GM19025 (cell line): ENCODE data around the gene OR7A17.

Experiments
- ATAC-seq: cut with Tn5 transposase; IDR thresholded peaks from one replicate; pipeline ENCODE4 v1.9.1; 2021; ENCODE audit warnings: mild to moderate bottlenecking, low read depth, moderate library complexity; ENCODE audit not compliant: unreplicated experiment

OR7A17 gene

DNA sequence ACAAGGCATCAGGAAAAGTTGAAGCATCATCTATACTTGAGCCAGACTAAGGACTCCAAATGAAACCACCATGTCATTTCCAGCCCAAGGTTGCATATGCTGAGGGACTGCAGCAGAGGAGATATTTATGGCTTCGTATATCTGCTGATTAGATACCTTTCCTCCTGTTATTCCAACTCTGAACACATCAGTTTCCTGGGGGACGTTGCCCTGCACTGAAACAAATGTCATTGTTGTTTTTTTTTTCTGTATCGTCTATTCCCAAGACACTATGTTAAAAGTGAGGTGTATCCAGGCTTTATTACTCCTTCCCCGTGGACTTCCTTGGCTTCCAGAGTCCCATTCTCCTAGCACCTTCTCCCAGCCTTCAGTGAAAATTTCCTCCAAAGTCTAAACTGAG lies at the start of gene OR7A17:
OR7A17 (minus strand) TSS at position 101 of the 400 bp plus-strand sequence. CDS start 4,777 bp downstream, outside the sequence.
- no peak for ATAC-seq

DNA sequence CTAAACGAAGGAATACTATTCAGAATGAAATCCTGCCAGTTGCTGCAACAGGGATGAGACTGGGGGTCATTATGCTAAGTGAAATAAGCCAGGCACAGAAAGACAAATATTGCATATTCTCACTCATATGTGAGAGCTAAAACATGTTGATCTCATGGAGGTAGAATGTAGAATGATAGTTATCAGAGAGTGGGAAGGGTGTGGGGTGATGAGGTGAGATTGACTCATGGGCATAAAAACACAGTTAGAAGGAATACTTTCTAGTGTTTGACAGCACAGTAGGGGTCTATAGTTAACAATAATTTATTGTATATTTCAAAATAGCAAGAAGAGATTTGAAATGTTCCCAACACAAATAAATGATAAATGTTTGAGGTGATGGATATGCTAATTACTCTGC lies 47.6 kb upstream of the OR7A17 start:
- ATAC-seq: no peak

DNA sequence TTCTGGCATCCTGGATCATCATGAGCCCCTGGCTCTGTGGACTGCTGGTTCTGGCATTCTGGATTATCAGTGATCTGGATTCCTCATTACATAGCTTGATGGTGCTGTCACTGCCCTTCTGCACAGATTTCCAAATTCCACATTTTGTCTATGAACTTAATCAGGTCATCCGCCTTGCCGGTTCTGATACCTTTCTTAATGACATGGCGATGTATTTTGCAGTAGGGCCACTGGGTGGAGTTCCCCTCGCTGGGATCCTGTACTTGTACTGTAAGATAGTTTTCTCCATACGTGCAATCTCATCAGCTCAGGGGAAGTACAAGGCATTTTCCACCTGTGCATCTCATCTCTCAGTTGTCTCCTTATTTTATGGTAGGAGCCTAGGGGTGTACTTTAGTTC lies 30.9 kb upstream of the OR7A17 start:
- ATAC-seq: no peak

DNA sequence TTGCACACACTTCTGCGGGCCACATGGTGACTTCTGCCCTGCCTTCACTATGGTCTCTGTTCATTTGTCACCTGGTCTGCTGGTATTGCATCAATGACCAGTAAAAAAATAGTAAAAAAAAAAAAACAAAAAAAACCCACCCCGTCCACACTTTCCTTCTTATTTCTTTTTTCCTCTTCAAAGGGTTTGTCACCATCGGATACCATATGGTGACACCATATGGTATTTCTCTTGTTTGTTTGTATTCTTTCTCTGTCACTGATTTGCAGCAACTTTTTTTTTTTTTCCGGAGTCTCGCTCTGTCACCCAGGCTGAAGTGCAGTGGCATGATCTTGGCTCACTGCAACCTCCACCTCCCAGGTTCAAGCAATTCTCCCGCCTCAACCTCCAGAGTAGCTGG lies 29.2 kb upstream of the OR7A17 start:
- ATAC-seq: no peak

- ATAC-seq: no peak
Measured at GRCh38 chr19:14906711-14907110, 20.8 kb upstream of the OR7A17 start.

GRCh38 chr19:14901675-14902260 lies 15.8 kb upstream of the OR7A17 start:
- ATAC-seq: no peak

- no peak for ATAC-seq
Measured at GRCh38 chr19:14890643-14891379, 4.9 kb upstream of the OR7A17 start.

GRCh38 chr19:14889994-14890642 lies 4.2 kb upstream of the OR7A17 start:
- ATAC-seq: no peak

DNA sequence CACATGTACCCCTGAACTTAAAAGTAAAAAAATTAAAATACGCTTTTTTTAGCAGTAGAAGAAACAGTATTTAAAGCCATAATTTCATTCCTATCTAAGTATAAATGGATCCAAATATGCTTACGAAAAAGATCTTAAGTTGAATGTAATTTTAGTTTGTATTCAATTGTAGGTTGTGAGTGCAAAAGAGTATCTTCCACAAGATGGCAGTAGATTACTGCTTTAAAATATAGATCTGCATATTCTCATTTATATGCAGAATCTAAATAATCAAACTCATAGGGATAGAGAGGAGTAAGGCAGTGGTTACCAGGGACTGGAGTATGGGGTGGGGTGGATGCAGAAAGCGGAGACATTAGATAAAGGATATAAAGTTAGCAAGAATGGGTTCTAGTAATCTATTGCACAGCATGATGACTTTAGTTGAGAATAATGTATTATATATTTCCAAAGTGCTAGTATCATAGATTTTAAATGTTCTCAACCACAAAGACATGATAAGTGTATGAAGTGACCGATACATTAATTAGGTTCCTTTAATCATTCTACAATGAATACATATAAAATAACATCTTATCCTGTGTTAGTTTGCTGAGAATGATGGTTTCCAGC lies 14.2 kb downstream of the OR7A17 start:
- ATAC-seq: no peak

DNA sequence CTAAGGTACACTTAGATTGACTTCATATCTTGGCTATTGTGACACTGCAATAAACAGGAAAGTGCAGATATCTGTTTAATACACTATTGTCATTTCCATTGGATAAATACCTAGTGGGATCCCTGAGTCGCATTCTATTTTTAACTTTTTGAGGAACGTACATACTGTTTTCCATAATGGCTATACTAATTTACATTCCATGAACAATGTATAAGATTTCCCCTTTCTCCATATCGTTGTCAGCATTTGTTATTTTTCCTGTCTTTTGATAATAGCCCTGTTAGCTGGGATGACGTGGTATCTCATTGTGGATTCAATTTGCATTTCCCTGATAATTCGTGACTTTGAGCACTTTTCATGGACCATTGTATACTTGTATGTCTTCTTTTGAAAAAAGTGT lies 17.4 kb downstream of the OR7A17 start:
- no peak for ATAC-seq

GRCh38 chr19:14848822-14849221 lies 37.1 kb downstream of the OR7A17 start, which contains the start of gene OR7A10:
Gene OR7A10 (minus strand): TSS chr19:14848922. CDS start chr19:14841877, 7,045 bp downstream.
- no peak for ATAC-seq

GRCh38 chr19:14843578-14843977 lies 42.4 kb downstream of the OR7A17 start:
- no peak for ATAC-seq

DNA sequence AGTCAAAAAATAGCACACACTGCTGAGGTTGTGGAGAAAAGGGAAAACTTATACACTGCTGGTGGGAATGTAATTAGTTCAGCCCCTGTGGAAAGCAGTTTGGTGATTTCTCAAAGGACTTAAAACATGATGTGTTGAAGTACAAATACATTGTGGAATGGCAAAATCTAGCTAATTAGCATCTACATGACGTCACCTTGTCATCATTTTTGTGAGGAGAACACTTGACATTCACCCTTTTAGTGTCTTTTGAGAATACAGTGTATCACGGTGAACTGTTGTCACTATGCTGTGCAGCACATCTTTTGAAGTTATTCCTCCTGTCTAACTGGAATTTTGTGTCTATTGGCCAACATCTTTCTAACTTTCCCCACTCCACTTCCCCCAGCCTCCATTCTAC lies 42.8 kb downstream of the OR7A17 start:
- no peak for ATAC-seq

DNA sequence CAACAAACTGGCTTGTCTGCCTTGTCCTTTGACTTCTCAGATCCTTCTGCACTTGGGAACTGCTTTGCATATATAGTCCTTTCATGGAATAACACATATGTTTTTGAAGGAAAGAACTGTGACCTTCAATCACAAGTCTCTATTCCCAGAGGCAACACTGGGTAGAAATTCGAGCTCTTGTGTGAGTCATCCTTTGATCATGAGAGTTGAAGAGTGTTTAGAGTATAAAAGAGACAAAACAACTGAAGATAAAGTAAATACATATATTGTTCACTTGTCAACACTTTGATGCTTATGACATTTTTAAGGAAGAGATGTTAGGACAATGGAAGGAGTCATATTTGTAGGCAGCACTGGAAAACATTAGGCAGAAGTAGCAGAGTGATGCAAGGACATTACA lies 45.7 kb downstream of the OR7A17 start:
- ATAC-seq: no peak

DNA sequence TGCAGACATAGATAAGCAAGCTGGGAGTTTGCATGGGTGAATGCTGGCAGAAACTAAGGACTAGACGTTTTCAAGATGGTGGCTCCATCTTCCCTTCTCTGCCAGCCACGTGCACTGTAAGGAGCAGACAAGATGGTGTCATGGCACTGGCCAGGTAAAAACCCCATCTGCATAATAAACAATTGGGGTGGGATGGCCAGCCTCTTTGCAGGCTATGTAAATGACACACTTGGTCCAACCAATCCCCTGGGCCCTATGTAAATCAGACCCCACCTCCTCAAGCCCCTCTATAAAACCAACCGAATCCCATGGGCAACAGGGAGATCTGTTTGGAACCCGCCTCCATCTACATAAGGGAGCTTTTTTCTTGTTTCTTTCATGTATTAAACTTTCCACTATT lies 48.5 kb downstream of the OR7A17 start:
- no peak for ATAC-seq

GRCh38 chr19:14835011-14835410 lies 50.9 kb downstream of the OR7A17 start, which contains the start of the genes OR7A5 and OR7C1:
Gene OR7A5 (minus strand): TSS chr19:14835185. CDS start chr19:14828241, 6,944 bp downstream.
Gene OR7C1 (minus strand): TSS chr19:14835185. CDS start chr19:14800136, 35,049 bp downstream.
- no peak for ATAC-seq

GRCh38 chr19:14830702-14831101 lies 55.2 kb downstream of the OR7A17 start:
- ATAC-seq: no peak
